PC-3 (cell line): Measurements from ENCODE around the gene NFIC. TPM values are rescaled to one million over a fixed set of nuclear protein-coding genes. Genes with fewer than 3 reads are reported as not detected.

ENCODE experiments used
- ATAC-seq: fragments of 200-7000 bp; cut with Tn5 transposase; 2 replicates; pipeline ENCODE4 v1.9.1; 2020; ENCODE audit warnings: mild to moderate bottlenecking, moderate library complexity
- BruUV-seq: library from RNA; stranded (reverse); fragments of 400-500 nt; replicated peaks from 2 replicates; lab custom pipeline; 2021; lab: Mats Ljungman, UMichigan
- CTCF ChIA-PET: fragments of 300-600 bp; sonication (Branson Sonifier 250); formaldehyde crosslinking; loops from one replicate; lab custom pipeline; 2022; ENCODE audit warnings: antibody characterized with exemption; lab: Charles Lee
- POLR2A ChIA-PET: fragments of 300-600 bp; sonication (Branson Sonifier 250); formaldehyde crosslinking; loops from one replicate; lab custom pipeline; 2022; ENCODE audit warnings: antibody characterized with exemption; ENCODE audit not compliant: unreplicated experiment; lab: Charles Lee
- DNase-seq: peaks from one replicate; pipeline ENCODE4 v3.0.0-alpha.2; 2015
- H2AFZ ChIP-seq: fragments of 300-600 bp; sonication (generic); 2 replicates; pipeline ENCODE4 v1.6.0; 2016; ENCODE audit warnings: antibody characterized with exemption, low read length
- H3F3A ChIP-seq: fragments of 300-600 bp; sonication (generic); one replicate; pipeline ENCODE4 v1.6.0; 2017; ENCODE audit warnings: antibody characterized with exemption, low read length, control low read depth, mild to moderate bottlenecking; ENCODE audit not compliant: unreplicated experiment
- H3K27ac ChIP-seq: fragments of 300-600 bp; sonication (generic); 2 replicates; pipeline ENCODE4 v1.5.1; 2016; ENCODE audit warnings: mild to moderate bottlenecking, low read length
- H3K27me3 ChIP-seq: fragments of 300-600 bp; sonication (generic); 2 replicates; pipeline ENCODE4 v1.6.1; 2016; ENCODE audit warnings: low read length, mixed read lengths
- H3K36me3 ChIP-seq: fragments of 300-600 bp; sonication (generic); 2 replicates; pipeline ENCODE4 v1.6.1; 2016; ENCODE audit warnings: low read depth, mixed run types, low read length, mixed read lengths
- H3K4me1 ChIP-seq: fragments of 300-600 bp; sonication (generic); 2 replicates; pipeline ENCODE4 v1.5.1; 2016; ENCODE audit warnings: low read length; ENCODE audit not compliant: insufficient read depth
- H3K4me2 ChIP-seq: fragments of 300-600 bp; sonication (generic); 2 replicates; pipeline ENCODE4 v1.6.0; 2016; ENCODE audit warnings: low read length
- H3K4me3 ChIP-seq: fragments of 300-600 bp; sonication (generic); 2 replicates; pipeline ENCODE4 v1.5.1; 2016; ENCODE audit warnings: mild to moderate bottlenecking, low read length, mixed read lengths
- H3K79me2 ChIP-seq: fragments of 300-600 bp; sonication (generic); 2 replicates; pipeline ENCODE4 v1.6.1; 2017; ENCODE audit warnings: low read length, mixed read lengths
- H3K9ac ChIP-seq: fragments of 300-600 bp; sonication (generic); 2 replicates; pipeline ENCODE4 v1.6.0; 2016; ENCODE audit warnings: mild to moderate bottlenecking, low read length
- H3K9me2 ChIP-seq: fragments of 300-600 bp; sonication (generic); replicated peaks from 2 replicates; pipeline ENCODE4 v1.6.1; 2016; ENCODE audit warnings: mixed run types, low read length, mixed read lengths
- H3K9me3 ChIP-seq: fragments of 300-600 bp; sonication (generic); 2 replicates; pipeline ENCODE4 v1.6.1; 2016; ENCODE audit warnings: low read length, mixed read lengths
- H4K20me1 ChIP-seq: fragments of 300-600 bp; sonication (generic); 2 replicates; pipeline ENCODE4 v1.6.1; 2016; ENCODE audit warnings: low read length, mixed read lengths
- CTCF ChIP-seq: fragments of 300-600 bp; sonication (generic); conservative IDR thresholded peaks from 2 replicates; pipeline ENCODE4 v1.5.1; 2017; ENCODE audit warnings: antibody characterized with exemption, low read depth, mild to moderate bottlenecking, low read length
- EZH2 ChIP-seq: fragments of 300-600 bp; sonication (generic); IDR thresholded peaks from one replicate; pipeline ENCODE4 v1.6.1; 2017; ENCODE audit warnings: antibody characterized with exemption, mild to moderate bottlenecking, low read length; ENCODE audit not compliant: unreplicated experiment
- EZH2phosphoT487 ChIP-seq: fragments of 300-600 bp; sonication (generic); IDR thresholded peaks from 2 replicates; pipeline ENCODE4 v1.6.1; 2018; ENCODE audit warnings: mild to moderate bottlenecking, antibody characterized with exemption, low read length, borderline replicate concordance
- intact Hi-C: fragments of 100-400 bp; cut with micrococcal nuclease; formaldehyde crosslinking; loops from 2 replicates; pipeline ENCODE4 v1.9.0; 2023
- total RNA-seq: library from RNA; depleted of rRNA; stranded (reverse); fragments of >200 nt; gene quantifications from 2 replicates; pipeline ENCODE4 v1.2.3, GENCODE V29; 2014

Gene NFIC
- total RNA-seq, 1 experiment from 2014 or later, result 31.7 TPM

- no peak for DNase-seq
- Histone ChIP-seq H3K36me3 (no peaks in the 10 kb centered on the region), H3K9ac (no peak overlapping the region), H2AFZ (no peak overlapping the region), H3K27ac (no peak overlapping the region), H3K4me1 (no peaks in the 10 kb centered on the region), H3K4me3 (no peak overlapping the region), H3K4me2 (no peak overlapping the region), H3K27me3 (no peaks in the 10 kb centered on the region), H4K20me1 (peaks cover 12% of the 10 kb centered on the region; the same call in 1 of the 2 replicates), H3K9me2 (no peaks in the 10 kb centered on the region), H3K79me2 (peaks cover 68% of the 10 kb centered on the region), H3F3A (no peaks in the 10 kb centered on the region), H3K9me3 (no peaks in the 10 kb centered on the region)
- no peak for ATAC-seq
- CTCF ChIA-PET, result no interaction called here
- intact Hi-C loops, result no loop called here
- TF ChIP-seq EZH2, result no peak
- no peak for TF ChIP-seq EZH2phosphoT487
- TF ChIP-seq CTCF, result no peak
- no TSS peak for BruUV-seq
- POLR2A ChIA-PET, result no interaction called here
Observed at GRCh38 chr19:3392480-3392879, 26.1 kb downstream of the NFIC start.

GRCh38 chr19:3396881-3397265, 30.5 kb downstream of the NFIC start:
- Histone ChIP-seq H3K79me2 (peaks cover 57% of the 10 kb centered on the region), H3K9ac (no peak overlapping the region), H3K27me3 (no peaks in the 10 kb centered on the region), H3K4me3 (no peak overlapping the region), H3K27ac (no peak overlapping the region), H2AFZ (no peak overlapping the region), H3K36me3 (no peaks in the 10 kb centered on the region), H3K9me3 (no peaks in the 10 kb centered on the region), H3K4me2 (no peak overlapping the region), H3K9me2 (no peaks in the 10 kb centered on the region), H3K4me1 (no peaks in the 10 kb centered on the region), H3F3A (no peaks in the 10 kb centered on the region), H4K20me1 (0 out of 2 replicates have a peak, but pooled peaks cover 14% of the 10 kb centered on the region)
- DNase-seq (no peak), ATAC-seq (no peak)
- ChIA-PET CTCF (no interaction called here), POLR2A (no interaction called here)
- no TSS peak for BruUV-seq
- intact Hi-C loops, result no loop called here
- TF ChIP-seq EZH2phosphoT487 (no peak), CTCF (no peak), EZH2 (no peak)

DNA sequence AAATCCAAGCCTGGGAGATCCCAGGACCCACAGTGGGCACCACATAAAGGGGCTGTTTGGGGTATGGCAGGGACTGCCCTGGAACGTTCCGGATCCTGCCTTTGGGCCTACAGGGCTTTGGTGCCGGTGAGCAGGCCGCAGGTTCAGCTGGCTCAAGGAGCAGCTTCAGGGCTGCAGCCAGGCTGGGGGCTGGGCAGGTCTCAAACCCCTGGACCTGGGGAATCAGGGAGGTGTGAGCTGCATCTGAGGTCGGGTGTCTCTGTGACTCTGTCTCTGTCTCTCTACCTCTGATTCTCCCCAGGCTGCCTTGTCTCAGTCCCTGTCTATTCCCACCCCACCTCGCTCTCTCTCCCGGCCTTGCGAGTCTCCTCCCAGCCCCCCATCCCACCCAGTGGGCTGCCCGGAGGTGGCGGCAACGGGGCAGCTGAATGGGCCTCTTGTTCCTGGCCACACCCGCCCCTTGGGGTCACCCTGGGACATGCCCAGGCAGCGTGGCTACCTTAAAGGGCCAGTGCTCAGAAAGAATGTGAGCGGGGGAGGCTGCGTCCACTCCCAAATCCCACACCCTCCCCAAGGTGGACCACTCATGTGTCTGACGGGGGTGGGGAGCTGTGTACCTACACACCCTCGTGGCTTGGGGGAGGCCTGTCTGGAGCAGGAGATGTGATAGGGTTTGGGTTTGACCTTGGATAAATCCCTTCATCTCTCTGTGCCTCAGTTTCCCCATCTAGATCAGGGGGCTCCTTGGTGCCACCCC, 31.1 kb downstream of the NFIC start:
- Histone ChIP-seq H4K20me1 (peaks cover 15% of the 10 kb centered on the region; the same call in 1 of the 2 replicates), H3K4me3 (no peak overlapping the region), H3K36me3 (no peaks in the 10 kb centered on the region), H3K27ac (no peak overlapping the region), H3K9me2 (no peaks in the 10 kb centered on the region), H3K9me3 (no peaks in the 10 kb centered on the region), H3K9ac (no peak overlapping the region), H3K4me2 (no peak overlapping the region), H3K79me2 (peaks cover 58% of the 10 kb centered on the region), H3F3A (no peaks in the 10 kb centered on the region), H2AFZ (no peak overlapping the region), H3K27me3 (no peaks in the 10 kb centered on the region), H3K4me1 (no peaks in the 10 kb centered on the region)
- intact Hi-C loops, result no loop called here
- ChIA-PET CTCF (interaction anchor here (0.5 kb wide), 1 partner anchor 268 kb away, joined by 5 read pairs; no protein-coding TSS in a partner anchor), POLR2A (no interaction called here)
- ATAC-seq, result no peak; the same call in 1 of the 2 replicates
- no peak for DNase-seq
- no TSS peak for BruUV-seq
- TF ChIP-seq CTCF (no peak), EZH2phosphoT487 (no peak), EZH2 (no peak)
